Measurements from ENCODE around the gene PTPRN2. TPM values are rescaled to one million over a fixed set of nuclear protein-coding genes. Genes with fewer than 3 reads are reported as not detected.

Gene PTPRN2
- total RNA-seq, 4 donors from 2014 or later = 14.9 to 34.3 (median 21.3) TPM

DNA sequence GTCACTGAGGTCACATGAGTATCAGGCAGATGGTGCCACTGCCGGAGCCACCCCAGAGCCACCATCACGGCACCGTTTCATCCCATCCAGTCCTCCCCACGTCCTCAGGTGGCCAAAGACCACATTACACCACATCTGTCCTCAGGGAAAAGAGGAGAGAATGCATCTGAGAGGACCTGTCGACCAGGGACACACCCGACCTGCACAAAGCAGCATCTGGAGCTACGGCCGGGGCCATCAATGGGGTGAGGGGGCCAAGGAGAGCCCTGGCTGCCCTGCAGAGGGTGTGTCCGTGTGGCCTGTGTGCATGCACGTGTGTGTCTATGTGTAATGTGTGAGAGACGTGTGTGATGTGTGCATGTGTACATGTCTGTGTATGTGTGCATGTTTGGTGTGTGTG lies 770.2 kb downstream of the PTPRN2 start:
- no peak overlapping the region for H3K27ac ChIP-seq
- no peaks in the 10 kb centered on the region for H3K9me3 ChIP-seq
- no peak for DNase-seq
- no peaks in the 10 kb centered on the region for H3K27me3 ChIP-seq
- no peaks in the 10 kb centered on the region for H3K36me3 ChIP-seq
- TF ChIP-seq POLR2A (IDR thresholded peaks at IDR 0.05) = no peak
- TF ChIP-seq, protein P1, sequence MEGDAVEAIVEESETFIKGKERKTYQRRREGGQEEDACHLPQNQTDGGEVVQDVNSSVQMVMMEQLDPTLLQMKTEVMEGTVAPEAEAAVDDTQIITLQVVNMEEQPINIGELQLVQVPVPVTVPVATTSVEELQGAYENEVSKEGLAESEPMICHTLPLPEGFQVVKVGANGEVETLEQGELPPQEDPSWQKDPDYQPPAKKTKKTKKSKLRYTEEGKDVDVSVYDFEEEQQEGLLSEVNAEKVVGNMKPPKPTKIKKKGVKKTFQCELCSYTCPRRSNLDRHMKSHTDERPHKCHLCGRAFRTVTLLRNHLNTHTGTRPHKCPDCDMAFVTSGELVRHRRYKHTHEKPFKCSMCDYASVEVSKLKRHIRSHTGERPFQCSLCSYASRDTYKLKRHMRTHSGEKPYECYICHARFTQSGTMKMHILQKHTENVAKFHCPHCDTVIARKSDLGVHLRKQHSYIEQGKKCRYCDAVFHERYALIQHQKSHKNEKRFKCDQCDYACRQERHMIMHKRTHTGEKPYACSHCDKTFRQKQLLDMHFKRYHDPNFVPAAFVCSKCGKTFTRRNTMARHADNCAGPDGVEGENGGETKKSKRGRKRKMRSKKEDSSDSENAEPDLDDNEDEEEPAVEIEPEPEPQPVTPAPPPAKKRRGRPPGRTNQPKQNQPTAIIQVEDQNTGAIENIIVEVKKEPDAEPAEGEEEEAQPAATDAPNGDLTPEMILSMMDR (IDR thresholded peaks at IDR 0.05) = no peak
- no peaks in the 10 kb centered on the region for H3K4me1 ChIP-seq
- H3K4me3 ChIP-seq = no peak overlapping the region

DNA sequence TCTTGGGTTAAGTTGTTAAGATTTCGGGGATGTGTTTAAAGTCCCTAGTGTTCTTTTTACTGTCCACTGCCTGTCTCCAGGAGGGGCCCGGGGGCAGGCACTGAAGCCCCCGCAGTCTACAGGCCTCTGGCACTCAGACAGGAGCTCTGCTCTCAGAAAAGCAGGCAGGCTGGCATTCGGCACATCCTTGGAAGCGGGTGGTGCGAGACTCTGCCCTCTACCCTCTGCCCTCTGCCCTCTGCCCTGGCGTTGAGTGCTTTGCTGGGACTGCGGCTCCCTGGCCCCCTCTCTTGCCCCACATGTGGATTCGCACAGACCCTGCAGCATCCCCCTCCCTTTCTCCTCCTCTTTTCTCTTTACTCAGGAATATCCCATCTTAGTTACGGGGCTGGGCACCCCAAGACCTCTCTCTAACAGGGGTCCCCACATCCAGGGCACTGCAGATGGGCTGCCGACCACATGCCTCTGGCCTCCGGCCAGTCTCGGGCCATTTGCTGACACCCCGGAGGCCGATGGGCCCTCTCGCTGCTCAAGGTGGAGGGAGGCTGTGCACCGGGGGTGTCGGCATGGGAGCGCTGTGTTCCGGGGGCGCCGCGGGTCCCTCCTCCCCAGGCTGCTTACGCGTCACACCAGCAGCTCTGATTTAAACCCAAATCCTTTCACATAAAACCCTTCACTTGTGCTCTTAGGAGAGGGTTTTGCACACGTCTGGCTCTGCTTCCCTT lies 770.9 kb downstream of the PTPRN2 start:
- TF ChIP-seq, protein P1 (IDR thresholded peaks at IDR 0.05) = no peak
- TF ChIP-seq POLR2A (IDR thresholded peaks at IDR 0.05) = no peak
- no peaks in the 10 kb centered on the region for H3K4me1 ChIP-seq
- no peaks in the 10 kb centered on the region for H3K9me3 ChIP-seq
- H3K4me3 ChIP-seq = no peak overlapping the region
- H3K27me3 ChIP-seq = no peaks in the 10 kb centered on the region
- DNase-seq = no peak
- no peaks in the 10 kb centered on the region for H3K36me3 ChIP-seq
- H3K27ac ChIP-seq = no peak overlapping the region

DNA sequence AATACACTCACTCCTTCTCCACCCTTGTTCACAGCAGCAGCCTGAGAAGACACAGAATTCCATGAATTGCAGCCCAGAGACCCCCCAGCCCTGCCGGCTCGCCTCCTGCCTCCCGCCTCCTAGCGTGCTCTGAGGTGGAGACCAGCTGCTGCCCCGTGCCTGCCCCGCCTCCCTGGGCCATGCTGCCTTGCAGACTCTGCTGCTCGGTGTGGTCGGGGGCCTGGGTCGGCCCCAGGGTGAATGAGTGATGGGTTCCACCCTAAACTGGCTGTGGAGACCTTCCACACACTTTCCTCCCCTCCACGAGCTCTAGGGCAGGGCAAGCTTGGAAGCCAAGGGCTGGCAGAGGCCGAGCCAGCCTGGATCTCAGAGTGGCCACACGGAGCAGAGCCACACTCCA lies 771.5 kb downstream of the PTPRN2 start:
- H3K27me3 ChIP-seq = no peaks in the 10 kb centered on the region
- TF ChIP-seq, protein P1 (IDR thresholded peaks at IDR 0.05) = no peak
- TF ChIP-seq POLR2A (IDR thresholded peaks at IDR 0.05) = no peak
- DNase-seq = no peak
- H3K27ac ChIP-seq = no peak overlapping the region
- no peaks in the 10 kb centered on the region for H3K36me3 ChIP-seq
- no peak overlapping the region for H3K4me3 ChIP-seq
- H3K9me3 ChIP-seq = no peaks in the 10 kb centered on the region
- H3K4me1 ChIP-seq = no peaks in the 10 kb centered on the region

DNA sequence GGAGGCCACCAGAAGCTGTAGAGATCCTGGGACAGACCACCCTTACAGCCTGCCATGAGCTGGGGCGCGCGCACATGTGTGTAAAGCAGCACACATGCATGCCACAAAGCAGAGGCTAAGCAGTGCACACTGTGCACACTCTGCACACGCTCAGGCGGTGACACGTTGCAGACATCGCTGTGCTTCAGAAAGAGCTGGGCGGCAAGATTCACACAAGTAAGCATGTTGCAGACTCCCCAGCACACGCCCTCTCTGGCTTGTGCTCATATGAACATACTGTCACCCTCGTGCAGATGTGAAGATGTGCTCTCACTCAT lies 772.0 kb downstream of the PTPRN2 start:
- TF ChIP-seq, protein P1 (IDR thresholded peaks at IDR 0.05) = no peak
- no peak for TF ChIP-seq POLR2A (IDR thresholded peaks at IDR 0.05)
- Histone ChIP-seq H3K4me1 (no peaks in the 10 kb centered on the region), H3K27me3 (no peaks in the 10 kb centered on the region), H3K36me3 (no peaks in the 10 kb centered on the region), H3K4me3 (no peak overlapping the region), H3K9me3 (no peaks in the 10 kb centered on the region), H3K27ac (no peak overlapping the region)
- DNase-seq = no peak

DNA sequence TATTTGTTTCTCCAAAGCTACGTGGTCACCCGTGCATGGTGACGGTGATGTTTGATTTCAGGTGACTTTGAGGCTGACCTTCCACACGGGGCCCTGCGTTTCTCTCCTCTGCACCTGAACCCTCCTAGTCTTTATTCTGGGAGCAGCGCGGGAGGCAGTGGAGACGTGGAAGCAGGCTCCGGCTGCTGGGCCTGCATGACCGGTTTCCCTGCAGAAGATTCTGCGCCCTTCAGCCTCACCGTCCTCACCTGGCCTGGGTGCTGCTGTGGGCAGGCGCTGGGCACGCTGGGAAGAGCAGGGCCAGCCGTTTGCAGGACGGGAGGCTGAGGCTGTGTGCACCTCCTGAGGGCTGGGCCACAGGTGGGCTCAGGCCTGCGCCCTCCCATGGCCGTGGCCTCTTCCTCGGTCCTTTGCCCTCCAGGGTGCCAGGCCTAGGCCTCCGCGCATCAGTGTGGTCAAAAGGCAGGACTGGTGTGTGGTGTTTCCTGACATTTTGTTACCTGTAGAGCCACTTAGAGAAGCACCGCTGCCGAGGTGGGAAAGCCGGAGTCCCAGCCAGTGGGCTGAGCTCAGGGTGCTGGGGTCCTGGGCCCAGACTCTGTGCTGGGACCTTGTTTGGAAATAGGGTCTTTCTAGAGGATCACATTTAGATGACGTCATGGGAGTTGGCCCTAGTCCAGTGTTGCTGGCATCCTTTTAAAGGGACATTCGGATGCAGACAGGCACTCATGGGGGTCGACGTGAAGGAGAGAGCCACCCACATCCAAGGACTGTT lies 772.5 kb downstream of the PTPRN2 start:
- H3K36me3 ChIP-seq = no peaks in the 10 kb centered on the region
- no peak overlapping the region for H3K4me3 ChIP-seq
- no peaks in the 10 kb centered on the region for H3K9me3 ChIP-seq
- H3K27ac ChIP-seq = no peak overlapping the region
- H3K27me3 ChIP-seq = no peaks in the 10 kb centered on the region
- TF ChIP-seq, protein P1 (IDR thresholded peaks at IDR 0.05) = no peak
- TF ChIP-seq POLR2A (IDR thresholded peaks at IDR 0.05) = no peak
- DNase-seq = no peak
- H3K4me1 ChIP-seq = no peaks in the 10 kb centered on the region
